ENCODE measurements around the gene GDF11.

The GDF11 gene

GRCh38 chr12:55732288-55732687 lies 10.6 kb upstream of the GDF11 start:
- no peak for TF ChIP-seq CTCF (IDR thresholded peaks at IDR 0.05; ENCODE audit: unreplicated experiment in 3 of 3)
- Mint-ChIP-seq H3K9me3 (no peaks in the 10 kb centered on the region), H3K36me3 (ENCODE audit: low read depth) (peaks cover 4% of the 10 kb centered on the region), H3K4me3 (no peak overlapping the region), H3K4me1 (peaks cover 34% of the 10 kb centered on the region), H3K27me3 (ENCODE audit: low read depth) (no peaks in the 10 kb centered on the region), H3K27ac (peak overlapping the region in 2 of 3 experiments; percentile 23 to 26)

- TF ChIP-seq CTCF (IDR thresholded peaks at IDR 0.05; ENCODE audit: unreplicated experiment in 3 of 3), result no peak
Observed at GRCh38 chr12:55733021-55733555, 9.8 kb upstream of the GDF11 start.

GRCh38 chr12:55733858-55734257 lies 9.1 kb upstream of the GDF11 start:
- Mint-ChIP-seq H3K36me3 (ENCODE audit: low read depth) (no peaks in the 10 kb centered on the region), H3K4me3 (no peak overlapping the region), H3K27ac (no peak overlapping the region), H3K4me1 (peaks cover 43% of the 10 kb centered on the region), H3K9me3 (no peaks in the 10 kb centered on the region), H3K27me3 (ENCODE audit: low read depth) (no peaks in the 10 kb centered on the region)
- TF ChIP-seq CTCF (IDR thresholded peaks at IDR 0.05; ENCODE audit: unreplicated experiment in 3 of 3), result no peak

More at GRCh38 chr12:55733021-55733555, 9.8 kb upstream of the GDF11 start:
- H3K9me3 Mint-ChIP-seq, result no peaks in the 10 kb centered on the region
- H3K27me3 Mint-ChIP-seq (ENCODE audit: low read depth), result no peaks in the 10 kb centered on the region
- no peak overlapping the region for H3K27ac Mint-ChIP-seq
- H3K36me3 Mint-ChIP-seq (ENCODE audit: low read depth), result no peaks in the 10 kb centered on the region
- peaks cover 37% of the 10 kb centered on the region for H3K4me1 Mint-ChIP-seq
- no peak overlapping the region for H3K4me3 Mint-ChIP-seq

DNA sequence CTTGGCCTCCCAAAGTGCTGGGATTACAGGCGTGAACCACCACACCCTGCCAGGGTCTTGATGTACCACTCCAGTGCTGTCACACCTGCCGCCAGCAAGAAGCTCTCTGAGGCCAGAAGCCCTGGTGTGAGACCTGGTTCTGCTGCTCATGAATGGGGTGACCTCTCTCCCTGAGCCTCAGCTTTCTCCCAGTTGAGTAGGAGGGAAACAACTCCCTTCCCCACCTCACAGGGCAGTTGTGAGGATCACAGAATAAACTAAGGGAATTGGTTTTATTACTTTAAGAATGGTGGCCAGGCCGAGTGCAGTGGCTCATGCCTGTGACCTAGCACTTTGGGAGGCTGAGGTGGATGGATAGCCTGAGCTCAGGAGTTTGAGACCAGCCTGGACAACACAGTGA lies 8.3 kb upstream of the GDF11 start:
- Mint-ChIP-seq H3K36me3 (ENCODE audit: low read depth) (no peaks in the 10 kb centered on the region), H3K4me1 (peaks cover 44% of the 10 kb centered on the region), H3K9me3 (no peaks in the 10 kb centered on the region), H3K27ac (no peak overlapping the region), H3K27me3 (ENCODE audit: low read depth) (no peaks in the 10 kb centered on the region), H3K4me3 (no peak overlapping the region)
- no peak for TF ChIP-seq CTCF (IDR thresholded peaks at IDR 0.05; ENCODE audit: unreplicated experiment in 3 of 3)

DNA sequence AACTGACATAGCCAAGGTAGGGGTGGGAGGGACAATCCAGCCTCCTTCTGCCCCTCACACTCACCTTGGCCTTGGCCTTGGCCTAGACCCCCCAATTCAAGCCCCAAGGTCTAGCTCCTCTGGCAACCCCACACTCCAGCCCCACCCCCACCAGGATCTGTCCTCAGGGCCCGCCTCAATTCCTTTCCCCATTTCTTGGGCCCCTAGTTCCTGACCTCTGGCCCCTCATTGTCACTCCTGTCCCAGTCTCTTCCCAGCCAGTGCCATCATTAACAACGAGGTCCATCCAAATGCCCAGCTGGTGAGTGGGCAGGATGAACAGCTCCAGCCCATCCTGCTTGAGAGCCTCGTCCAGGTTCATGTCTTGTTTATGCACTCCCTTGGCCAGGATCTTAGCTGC lies 6.8 kb upstream of the GDF11 start:
- H3K36me3 Mint-ChIP-seq (ENCODE audit: low read depth), result no peaks in the 10 kb centered on the region
- peak overlapping the region; percentile 92 to 96 (median 94) for H3K27ac Mint-ChIP-seq
- TF ChIP-seq CTCF (IDR thresholded peaks at IDR 0.05; ENCODE audit: unreplicated experiment in 3 of 3), result no peak
- H3K4me1 Mint-ChIP-seq, result peaks cover 29% of the 10 kb centered on the region
- no peaks in the 10 kb centered on the region for H3K9me3 Mint-ChIP-seq
- no peaks in the 10 kb centered on the region for H3K27me3 Mint-ChIP-seq (ENCODE audit: low read depth)
- peak overlapping the region in 2 of 3 experiments; percentile 7 to 35 for H3K4me3 Mint-ChIP-seq

All from nephron (organoid).